Amygdala (tissue), 56 donors: ENCODE measurements around the gene SLC51A.

Experiments used
- DNase-seq, 56 donors: peaks; one replicate each; lab custom pipeline; 2025; lab: John Stamatoyannopoulos, UW

SLC51A gene

DNA sequence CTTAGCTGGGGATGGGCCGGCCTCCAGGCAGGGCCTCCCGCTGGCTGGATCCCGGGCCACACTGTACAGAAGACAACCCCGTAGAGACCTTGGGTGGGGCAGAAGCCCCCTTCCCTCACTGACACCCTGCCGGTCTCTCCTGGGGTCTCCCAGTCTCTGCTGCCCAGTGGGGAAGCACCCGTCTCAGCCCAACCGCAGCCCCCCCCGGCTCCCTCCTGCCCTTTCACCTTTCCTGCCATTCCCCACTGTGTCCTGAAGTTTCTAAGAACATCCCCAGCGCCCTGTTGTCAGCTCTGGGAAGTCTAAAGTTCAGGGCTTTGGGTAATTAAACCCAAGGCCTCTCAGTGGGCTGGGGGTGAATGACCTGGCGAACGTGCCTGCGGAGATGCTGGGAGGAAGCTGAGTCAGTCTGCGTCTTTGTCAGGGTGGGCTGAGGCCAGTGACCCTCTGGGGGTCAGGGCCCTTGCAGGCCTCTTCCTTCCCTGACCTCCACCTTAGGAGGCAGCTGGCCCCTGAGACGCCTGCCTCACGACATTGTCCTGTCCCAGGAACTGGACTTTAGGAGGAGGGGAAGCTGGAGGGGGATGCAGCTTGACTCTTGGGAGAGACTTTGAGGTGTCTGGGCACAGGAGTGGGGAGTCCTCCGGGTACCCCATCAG, 1.4 kb upstream of the SLC51A start:
- DNase-seq: no peak

DNA sequence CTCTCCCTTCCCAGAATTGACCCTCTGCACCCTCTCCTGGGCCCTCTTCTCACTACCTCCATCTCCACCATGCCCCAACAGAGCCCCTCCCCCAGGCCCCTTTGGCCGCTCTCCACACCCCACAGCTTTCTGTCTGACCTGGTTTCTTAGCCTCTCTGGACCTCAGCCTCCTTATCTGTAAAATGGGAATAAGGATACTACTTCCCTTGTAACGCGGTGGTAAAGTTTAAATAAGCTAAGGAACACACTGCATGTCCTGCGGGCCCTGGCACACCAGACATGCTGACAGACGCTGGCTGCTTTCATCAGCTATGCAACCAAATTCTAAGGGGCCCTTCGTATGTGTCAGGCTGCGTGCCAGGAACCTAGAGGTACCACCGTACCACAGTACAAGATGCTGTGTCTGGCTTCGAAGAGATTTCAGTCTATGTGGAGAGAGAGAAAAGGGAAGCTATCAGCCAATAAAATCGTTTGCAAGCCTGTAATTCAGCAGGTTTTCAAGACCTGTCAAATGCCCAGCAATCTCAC, 777 bp upstream of the SLC51A start:
- no peak for DNase-seq

DNA sequence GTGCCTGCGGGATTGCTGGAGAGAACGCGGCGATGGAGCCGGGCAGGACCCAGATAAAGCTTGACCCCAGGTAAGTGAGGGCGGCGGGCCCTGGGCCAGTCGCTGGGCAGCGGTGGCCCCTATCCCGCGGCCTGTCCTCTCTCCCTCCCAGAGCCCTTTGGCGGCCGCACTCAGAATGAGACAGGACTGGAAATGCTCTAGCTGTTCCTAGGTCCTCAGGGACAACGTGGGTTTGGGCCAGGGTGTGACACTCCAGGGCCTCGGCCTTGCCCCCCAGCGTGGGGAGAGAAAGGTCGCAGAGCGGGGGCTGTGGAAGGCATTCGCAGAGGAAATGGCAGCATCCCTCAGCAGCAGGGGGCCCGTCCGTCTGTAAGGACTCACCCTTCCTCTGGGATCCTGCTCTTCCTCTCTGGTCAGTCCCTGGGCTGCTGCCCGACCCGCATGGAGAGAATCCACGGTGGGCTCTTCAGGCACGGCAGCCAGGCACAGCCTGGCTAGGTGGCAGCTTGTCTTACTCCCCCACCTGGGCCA, 412 bp downstream of the SLC51A start:
- no peak for DNase-seq

DNA sequence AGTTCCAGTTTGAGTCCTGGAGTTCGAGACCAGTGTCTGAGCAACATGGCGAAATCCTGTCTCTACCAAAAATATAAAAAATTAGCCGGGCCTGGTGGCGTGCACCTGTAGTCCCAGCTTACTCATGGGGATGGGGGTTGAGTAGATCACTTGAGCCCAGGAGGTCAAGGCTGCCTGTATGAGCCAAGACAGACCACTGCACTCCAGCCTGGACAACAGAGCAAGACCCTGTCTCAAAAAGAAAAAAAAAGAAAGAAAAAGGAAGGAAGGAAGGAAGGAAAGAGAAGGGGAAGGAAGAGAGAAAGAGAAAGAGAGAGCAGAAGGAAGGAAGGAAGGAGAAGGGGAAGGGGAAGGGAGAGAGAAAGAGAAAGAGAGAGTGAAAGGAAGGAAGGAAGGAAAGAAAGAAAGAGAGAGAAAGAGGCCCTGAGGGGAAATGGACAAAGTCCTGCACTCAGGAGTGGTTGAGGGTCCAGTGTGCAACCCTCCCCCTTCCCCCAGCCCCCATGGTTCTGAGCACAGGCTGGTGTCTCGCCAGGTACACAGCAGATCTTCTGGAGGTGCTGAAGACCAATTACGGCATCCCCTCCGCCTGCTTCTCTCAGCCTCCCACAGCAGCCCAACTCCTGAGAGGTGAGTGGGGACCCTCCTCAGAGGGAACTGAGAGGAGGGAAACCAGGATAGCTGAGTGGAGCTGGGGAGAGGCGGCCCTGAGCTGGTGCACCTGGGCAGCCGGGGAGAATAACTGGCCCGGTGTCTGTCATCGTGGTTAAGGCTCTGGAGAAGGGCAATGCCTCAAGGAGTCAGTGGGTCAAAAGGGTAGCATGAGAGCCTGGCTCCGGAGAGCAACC, 1.2 kb downstream of the SLC51A start:
- DNase-seq: no peak

DNA sequence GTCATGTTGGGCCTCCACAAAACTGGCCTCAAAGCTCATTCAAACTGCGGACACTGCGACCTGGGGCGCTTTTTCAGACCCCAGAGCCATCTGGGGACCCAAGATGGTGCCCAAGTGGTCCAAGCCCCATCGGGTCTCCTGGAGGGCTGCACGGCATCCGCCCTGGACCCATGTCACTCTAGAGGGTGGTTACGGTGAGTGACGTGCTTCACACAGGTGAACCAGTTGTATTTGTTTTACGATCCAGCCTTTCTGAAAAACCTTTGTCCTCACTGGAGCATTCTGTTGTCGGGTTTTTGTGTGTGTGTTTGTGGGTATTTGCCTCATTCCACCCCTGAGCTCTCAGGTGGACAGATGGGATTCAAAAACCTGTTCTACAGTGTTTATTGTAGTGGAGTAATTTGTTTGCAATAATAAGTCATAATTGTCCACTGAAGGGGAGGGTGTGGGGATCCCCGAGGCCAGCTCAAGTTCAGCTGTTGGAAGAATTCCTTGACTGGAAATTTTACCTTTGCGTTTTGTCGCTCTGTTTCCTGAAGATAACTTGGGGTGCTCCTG, 1.9 kb downstream of the SLC51A start:
- no peak for DNase-seq

DNA sequence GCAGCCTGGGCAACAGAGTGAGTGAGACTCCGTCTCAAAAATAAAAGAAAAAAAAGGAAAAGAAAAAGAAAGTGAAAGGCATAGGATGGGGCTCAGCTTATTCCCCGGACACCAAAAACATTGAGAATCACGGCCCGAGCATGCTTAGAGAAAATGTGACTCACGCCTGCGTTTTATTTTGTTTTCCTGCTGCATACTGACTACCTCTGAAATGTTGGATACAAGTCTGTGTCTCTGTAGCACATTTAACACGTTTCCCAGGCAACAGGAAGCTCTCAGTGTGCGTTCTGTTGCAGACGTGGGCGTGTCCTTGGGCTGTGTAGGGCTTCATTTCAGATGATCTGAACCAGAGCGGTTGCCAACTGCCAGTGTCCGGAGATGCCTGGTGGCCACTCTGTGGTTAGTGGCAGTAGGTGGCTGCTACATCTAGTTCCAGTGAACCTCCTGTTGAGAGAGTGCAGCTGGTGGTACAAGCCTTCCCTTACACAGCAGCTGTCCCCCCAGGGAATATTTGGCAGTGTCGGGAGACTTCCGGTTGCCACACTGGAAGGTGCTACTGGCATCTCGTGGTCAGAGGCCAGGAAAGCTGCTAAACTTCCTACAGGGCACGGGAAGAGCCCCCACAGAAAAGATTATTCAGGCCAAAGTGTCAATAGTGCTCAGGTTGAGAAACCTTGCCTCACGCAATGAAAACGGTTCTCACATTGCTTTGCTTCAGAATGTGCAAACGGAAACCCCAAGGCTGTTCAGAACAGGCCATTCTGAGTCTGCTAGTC, 3.0 kb downstream of the SLC51A start:
- DNase-seq: peak in 40 of 56 donors; percentile 17 to 81 (median 51)

DNA sequence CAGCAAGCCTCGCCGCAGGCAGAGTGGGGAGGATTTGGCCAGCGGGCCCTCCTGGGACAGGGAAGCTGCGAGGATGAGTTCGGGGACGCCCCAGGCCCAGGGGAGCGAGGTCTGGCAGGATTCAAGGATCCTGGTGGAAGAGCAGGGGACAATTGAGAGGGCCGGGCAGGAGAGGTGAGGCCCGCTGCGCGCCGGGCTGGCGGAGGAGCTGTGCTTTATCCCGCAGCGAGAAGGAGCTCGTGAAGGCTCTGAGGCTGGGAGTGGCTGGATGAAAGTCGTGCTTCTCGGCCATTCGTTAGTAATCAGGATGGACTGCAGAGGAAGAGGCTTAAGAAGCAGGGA, 3.6 kb downstream of the SLC51A start:
- DNase-seq: no peak

DNA sequence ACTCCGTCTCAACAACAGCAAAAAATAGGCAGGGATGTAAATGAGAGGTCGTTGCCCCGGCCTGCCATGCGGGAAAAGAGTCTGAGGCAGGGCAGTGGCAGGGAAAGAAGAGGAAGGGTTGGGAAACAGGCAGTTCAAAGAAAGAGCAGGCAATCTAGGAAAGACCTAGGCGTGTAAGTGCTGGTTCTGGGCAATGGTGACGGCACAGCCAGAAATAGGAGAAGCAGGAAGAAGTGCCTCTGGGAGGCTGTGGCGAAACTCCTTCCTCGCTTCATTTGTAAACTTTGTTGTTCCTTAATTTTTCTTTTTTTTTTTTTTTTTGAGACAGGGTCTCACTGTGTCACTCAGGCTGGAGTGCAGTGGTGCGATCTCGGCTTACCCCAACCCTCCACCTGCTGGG, 4.3 kb downstream of the SLC51A start:
- DNase-seq: peak in 4 of 56 donors; percentile 11 to 35 (median 12)

DNA sequence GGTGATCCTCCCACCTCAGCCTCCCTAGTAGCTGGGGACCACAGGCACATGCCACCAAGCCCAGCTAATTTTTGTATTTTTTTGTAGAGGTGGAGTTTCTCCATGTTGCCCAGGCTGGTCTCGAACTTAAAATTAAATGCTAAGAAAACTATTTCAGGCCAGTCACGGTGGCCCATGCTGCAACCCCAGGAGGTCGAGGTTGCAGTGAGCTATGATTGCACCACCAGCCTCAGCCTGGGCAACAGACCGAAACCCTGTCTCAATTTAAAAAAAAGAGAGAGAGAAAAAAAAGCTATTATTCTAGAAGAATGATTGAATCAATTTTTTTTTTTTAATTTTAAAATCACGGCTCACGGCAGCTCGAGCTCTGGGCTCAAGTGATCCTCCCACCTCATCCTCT, 4.7 kb downstream of the SLC51A start:
- no peak for DNase-seq

DNA sequence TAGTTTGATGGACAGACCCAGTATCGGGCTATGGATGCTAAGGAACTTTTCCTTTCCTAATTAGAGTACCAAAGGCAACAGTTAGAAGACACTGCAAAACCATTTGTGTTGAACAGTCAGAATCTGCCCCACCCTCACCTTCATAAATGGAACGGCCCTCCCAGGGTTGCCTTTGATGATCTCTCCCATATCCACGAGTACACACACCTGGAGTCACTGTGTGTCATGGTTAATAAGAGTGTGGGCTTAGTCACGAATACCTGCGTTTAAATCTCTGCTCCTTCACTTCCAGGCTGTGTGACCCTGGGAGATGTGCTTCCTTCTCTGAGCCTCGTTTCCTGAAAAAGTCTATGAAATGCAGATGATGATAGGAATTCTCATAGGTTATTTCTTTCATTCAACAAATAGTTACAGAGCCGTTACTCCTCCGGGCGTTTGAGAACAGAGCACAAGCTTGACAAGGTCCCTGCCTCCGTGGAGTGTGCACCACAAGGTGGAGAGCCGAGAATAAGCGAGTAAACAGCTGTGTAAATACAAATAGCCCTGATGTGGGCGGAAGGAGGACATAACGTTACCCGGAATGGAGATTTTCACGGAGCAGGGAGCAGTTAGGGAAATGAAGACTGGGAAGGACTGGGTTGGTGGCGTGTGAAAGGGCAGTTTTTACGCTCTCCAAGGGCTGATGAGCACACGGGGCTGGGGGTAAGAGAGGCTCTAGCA, 6.7 kb downstream of the SLC51A start:
- DNase-seq: no peak

DNA sequence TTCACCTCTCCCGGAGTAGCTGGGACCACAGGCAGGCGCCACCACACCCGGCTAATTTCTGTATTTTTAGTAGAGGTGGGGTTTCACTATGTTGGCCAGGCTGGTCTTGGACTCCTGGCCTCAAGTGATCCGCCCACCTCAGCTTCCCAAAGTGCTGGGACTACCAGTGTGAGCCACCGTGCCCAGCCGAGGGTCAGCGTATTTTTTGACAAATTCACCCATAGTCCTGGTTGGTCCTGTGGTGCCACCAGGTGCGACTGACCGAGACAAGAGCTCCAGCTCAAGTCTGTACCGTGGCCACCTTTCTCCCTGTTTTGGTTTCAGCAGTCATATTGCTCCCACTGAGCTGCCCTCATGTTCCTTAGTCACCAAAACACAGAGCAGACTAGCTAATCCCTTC, 8.8 kb downstream of the SLC51A start:
- DNase-seq: no peak

DNA sequence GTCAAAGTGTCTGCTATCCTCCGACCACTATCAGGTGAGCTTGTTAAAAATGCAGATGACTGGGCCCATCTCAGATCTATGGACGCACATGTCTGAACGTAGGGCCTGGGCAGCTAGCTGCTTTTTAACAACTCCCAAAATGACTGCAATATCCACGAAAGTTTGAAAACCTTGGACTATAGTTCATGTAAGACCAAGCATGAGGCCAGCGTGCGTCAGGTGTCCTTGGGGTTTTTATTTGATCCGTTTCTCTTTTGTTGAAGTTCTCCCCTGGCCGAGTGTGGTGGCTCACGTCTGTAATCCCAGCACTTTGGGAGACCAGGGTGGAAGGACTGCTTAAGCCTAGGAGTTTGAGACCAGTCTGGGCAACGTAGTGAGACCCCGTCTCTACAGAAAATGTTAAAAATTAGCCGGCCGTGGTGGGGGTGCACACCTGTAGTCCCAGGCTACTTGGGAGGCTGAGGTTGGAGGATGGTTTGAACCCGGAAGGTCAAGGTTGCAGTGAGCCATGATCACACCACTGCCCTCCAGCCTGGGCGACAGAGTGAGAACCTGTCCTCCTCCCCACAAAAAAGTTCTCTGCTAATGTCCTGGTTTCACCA, 9.5 kb downstream of the SLC51A start:
- DNase-seq: no peak

DNA sequence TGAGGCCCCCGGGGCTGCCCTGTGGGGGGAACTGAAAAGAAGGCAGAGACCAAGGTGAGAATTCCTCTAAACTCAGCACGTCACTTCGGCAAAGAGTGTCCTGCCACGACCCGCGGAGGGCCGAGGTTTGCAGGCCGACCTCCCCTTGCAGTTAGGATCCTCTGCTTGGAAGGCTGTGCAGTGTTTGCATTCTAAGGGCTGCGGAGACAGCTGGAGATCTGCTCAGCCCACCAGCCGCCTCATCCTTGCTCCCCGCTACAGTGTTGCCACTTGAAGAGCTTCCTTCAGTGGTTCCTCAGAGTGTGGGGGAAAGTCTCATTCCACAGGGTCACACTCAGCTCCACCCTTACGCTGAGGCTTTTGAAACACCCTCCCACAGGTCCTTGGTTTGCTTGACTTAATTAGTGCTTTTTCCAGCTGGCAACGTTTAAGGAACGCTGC, 10.8 kb downstream of the SLC51A start:
- DNase-seq: peak in 1 of 56 donors; percentile 11

DNA sequence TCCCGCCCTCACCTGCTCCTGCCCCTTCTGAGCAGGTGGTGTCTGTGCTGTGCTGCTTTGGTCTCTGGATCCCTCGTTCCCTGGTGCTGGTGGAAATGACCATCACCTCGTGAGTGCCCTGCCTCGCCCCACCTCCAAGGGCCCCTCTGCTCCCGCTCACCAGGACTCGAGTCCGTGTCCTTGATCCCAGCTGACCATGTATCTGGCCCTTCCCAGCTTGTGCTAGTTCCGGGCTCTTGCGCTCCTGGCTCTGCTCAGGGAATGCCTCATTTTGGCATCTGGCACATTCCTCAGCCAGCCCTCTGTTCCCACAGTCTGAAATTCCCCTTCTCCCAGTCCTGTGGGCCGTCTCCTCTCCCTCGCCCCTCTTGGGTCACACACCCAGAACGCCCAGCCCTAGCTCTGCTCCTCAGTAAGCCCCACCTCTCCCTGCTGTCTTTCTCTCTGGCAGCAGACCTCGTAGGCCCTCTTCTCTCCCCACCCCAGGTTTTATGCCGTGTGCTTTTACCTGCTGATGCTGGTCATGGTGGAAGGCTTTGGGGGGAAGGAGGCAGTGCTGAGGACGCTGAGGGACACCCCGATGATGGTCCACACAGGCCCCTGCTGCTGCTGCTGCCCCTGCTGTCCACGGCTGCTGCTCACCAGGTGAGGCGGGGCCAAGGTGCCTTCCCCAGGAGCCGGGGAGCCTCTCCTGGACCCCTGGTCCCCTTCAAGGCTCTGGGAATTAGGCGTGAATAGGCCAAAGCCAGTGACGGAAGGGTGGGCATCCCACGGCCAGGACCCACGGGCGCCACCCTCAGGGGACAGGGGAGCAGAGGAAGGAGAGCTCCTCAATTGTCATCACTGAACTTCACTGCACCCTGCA, 11.5 kb downstream of the SLC51A start:
- DNase-seq: no peak

DNA sequence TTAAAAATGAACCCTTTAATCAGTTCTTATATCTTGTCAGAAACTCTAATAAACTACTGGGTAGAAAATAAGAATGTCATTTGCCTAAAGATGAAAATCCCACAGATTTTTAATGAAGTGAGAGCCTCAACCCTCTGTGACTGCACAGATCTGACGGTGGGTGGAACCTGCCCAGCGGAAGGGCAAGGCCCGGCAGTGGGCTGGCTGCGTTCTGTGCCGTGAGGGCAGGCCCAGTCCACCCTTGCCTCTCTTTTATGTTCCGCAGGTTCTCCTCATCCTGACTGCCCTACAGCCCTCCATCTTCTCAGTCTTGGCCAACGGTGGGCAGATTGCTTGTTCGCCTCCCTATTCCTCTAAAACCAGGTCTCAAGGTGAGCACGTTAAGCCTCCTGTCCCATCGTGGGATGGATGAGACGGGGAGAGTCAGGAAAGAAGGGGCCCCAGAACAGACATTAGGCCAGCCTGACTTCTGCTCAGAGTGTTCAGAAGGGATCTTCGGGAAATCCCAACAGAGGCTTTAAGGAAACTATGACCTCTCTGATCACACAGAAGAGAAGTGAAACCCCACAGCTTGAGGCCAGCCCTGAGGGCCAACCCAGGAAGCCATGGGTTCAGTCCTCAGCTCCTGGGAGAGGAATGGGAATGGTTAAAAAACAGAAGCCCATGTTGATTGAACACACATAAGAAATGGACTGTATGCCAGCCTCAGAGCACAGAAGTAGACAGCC, 16.0 kb downstream of the SLC51A start:
- no peak for DNase-seq

DNA sequence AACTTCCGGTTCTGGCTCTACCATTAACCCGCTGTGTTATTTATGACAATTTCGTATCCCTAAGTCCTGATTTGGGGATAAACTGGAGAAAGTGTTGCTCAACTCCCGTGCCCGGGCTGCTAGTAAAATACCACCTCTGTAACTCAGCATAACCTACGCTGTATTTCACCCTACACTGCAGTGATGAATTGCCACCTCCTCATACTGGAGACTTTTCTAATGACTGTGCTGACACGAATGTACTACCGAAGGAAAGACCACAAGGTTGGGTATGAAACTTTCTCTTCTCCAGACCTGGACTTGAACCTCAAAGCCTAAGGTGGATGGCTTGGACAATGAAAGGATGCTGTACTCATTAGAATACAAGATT, 16.5 kb downstream of the SLC51A start:
- DNase-seq: no peak

DNA sequence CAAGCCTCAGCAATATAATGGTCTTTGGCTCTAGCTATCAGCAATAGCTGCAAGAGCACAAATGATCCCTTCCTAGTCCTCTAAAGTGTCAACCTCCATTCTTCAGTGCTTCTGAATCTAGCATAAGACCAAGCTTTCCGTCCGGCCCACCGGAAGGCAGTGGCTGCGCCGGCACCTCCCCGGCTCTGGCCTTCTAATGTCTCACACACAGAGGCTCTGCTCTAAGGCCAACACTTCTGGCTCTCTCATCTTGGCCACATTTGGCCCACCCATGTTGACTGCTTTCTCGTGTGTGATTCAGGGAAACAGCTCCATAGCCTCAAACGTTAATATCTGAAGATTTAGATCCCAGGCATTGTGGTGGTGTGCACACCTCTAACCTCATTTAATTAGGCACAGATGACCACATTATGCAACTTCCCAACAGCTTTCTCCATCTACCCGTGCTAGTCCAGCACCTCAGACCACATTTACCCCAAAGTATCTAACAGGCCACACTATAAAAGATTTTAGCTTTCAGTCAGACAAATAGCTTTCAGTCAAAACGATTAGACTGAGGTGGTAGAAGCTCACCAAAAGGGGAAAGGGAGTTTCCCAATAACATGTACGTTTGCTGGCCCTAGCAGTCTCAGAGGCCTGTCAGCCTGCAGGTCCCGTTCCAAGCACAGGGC, 19.3 kb downstream of the SLC51A start:
- DNase-seq: no peak
